Muscle of leg (tissue), 11 donors: ENCODE measurements around the gene MYL5. TPM values are rescaled to one million over a fixed set of nuclear protein-coding genes. Genes with fewer than 3 reads are reported as not detected.

Source experiments
- DNase-seq: peaks from one replicate; pipeline ENCODE4 v3.0.0; 2013
- H3K27ac ChIP-seq: one replicate; pipeline ENCODE4 v1.5.1; 2013; ENCODE audit warnings: mild to moderate bottlenecking, low read length, control low read depth
- H3K27me3 ChIP-seq: one replicate; pipeline ENCODE4 v1.6.1; 2013; ENCODE audit warnings: low read length; ENCODE audit not compliant: control insufficient read depth, insufficient read depth
- H3K36me3 ChIP-seq: one replicate; pipeline ENCODE4 v1.6.1; 2013; ENCODE audit warnings: low read length; ENCODE audit not compliant: control insufficient read depth, insufficient read depth
- H3K4me1 ChIP-seq: one replicate; pipeline ENCODE4 v1.6.1; 2013; ENCODE audit warnings: low read length; ENCODE audit not compliant: control insufficient read depth, insufficient read depth
- H3K4me3 ChIP-seq: one replicate; pipeline ENCODE4 v1.5.1; 2013; ENCODE audit warnings: low read length, control low read depth
- H3K9me3 ChIP-seq: replicated peaks from 2 replicates; pipeline ENCODE4 v1.6.1; 2013; ENCODE audit warnings: low read depth, low read length; ENCODE audit not compliant: control insufficient read depth
- WGBS: methylation state at CpG from one replicate; pipeline ENCODE4 v1.1.5; 2013; ENCODE audit warnings: missing lambda C conversion rate; ENCODE audit not compliant: insufficient coverage; 5-methylcytosine and 5-hydroxymethylcytosine counted together
- polyA plus RNA-seq, 8 donors: library from polyadenylated mRNA; unstranded; fragments of 120-200 nt; gene quantifications; one replicate each; pipeline versions ENCODE4 v1.2.1 to v1.2.3, GENCODE V29; 2013; ENCODE audit warnings: inconsistent platforms in 1 of 8, low replicate concordance in 1 of 8; ENCODE audit not compliant: insufficient read length in 8 of 8, insufficient read depth in 1 of 8
- total RNA-seq: library from RNA; stranded (reverse); fragments of 120-200 nt; gene quantifications from one replicate; pipeline ENCODE4 v1.2.4, GENCODE V29; 2013

The MYL5 gene
- total and polyA plus RNA-seq, 9 donors = 500 to 1,456 (median 733) TPM

- 59% methylated on average over 30 of the region's 58 CpGs for WGBS
- Histone ChIP-seq H3K4me3 (no peak overlapping the region), H3K27ac (no peak overlapping the region), H3K4me1 (peaks cover 6% of the 10 kb centered on the region), H3K36me3 (no peaks in the 10 kb centered on the region), H3K27me3 (peaks cover 8% of the 10 kb centered on the region), H3K9me3 (no peaks in the 10 kb centered on the region)
- peak; percentile 52 for DNase-seq
Measured at GRCh38 chr4:656436-657337, 17.7 kb upstream of the MYL5 start.

GRCh38 chr4:657338-657833 is 17.0 kb upstream of the MYL5 start:
- WGBS = 75% methylated on average over 11 of the region's 23 CpGs
- peak; percentile 0 for DNase-seq
- Histone ChIP-seq H3K36me3 (no peaks in the 10 kb centered on the region), H3K27me3 (peaks cover 2% of the 10 kb centered on the region), H3K4me1 (peaks cover 3% of the 10 kb centered on the region), H3K27ac (no peak overlapping the region), H3K4me3 (no peak overlapping the region), H3K9me3 (no peaks in the 10 kb centered on the region)

GRCh38 chr4:657834-658667 is 16.3 kb upstream of the MYL5 start:
- peak; percentile 2 for DNase-seq
- H3K4me3 ChIP-seq = no peak overlapping the region
- no peaks in the 10 kb centered on the region for H3K9me3 ChIP-seq
- peaks cover under 1% of the 10 kb centered on the region for H3K27me3 ChIP-seq
- no peak overlapping the region for H3K27ac ChIP-seq
- peaks cover 7% of the 10 kb centered on the region for H3K4me1 ChIP-seq
- no peaks in the 10 kb centered on the region for H3K36me3 ChIP-seq
- WGBS = 82% methylated on average over 27 of the region's 27 CpGs

- no peak overlapping the region for H3K4me3 ChIP-seq
- no peaks in the 10 kb centered on the region for H3K9me3 ChIP-seq
- H3K27ac ChIP-seq = no peak overlapping the region
- DNase-seq = peak; percentile 7
- 85% methylated on average over 28 of the region's 32 CpGs for WGBS
- H3K27me3 ChIP-seq = peaks cover 2% of the 10 kb centered on the region
- peaks cover 13% of the 10 kb centered on the region for H3K4me1 ChIP-seq
- H3K36me3 ChIP-seq = no peaks in the 10 kb centered on the region
Measured at GRCh38 chr4:658681-659667, 15.4 kb upstream of the MYL5 start.

GRCh38 chr4:659851-660250 is 14.5 kb upstream of the MYL5 start:
- peak; percentile 1 for DNase-seq
- Histone ChIP-seq H3K27me3 (peaks cover 2% of the 10 kb centered on the region), H3K27ac (no peak overlapping the region), H3K4me1 (peaks cover 17% of the 10 kb centered on the region), H3K36me3 (no peaks in the 10 kb centered on the region), H3K9me3 (no peaks in the 10 kb centered on the region), H3K4me3 (no peak overlapping the region)
- 100% methylated on average over 5 of the region's 8 CpGs for WGBS

GRCh38 chr4:660401-660800 is 13.9 kb upstream of the MYL5 start:
- 92% methylated on average over 9 of the region's 10 CpGs for WGBS
- Histone ChIP-seq H3K4me3 (no peak overlapping the region), H3K4me1 (peaks cover 17% of the 10 kb centered on the region), H3K27me3 (peaks cover 2% of the 10 kb centered on the region), H3K36me3 (no peaks in the 10 kb centered on the region), H3K27ac (no peak overlapping the region), H3K9me3 (no peaks in the 10 kb centered on the region)
- peak; percentile 1 for DNase-seq

GRCh38 chr4:661231-661630 is 13.1 kb upstream of the MYL5 start:
- H3K27ac ChIP-seq = no peak overlapping the region
- no peak for DNase-seq
- no peaks in the 10 kb centered on the region for H3K36me3 ChIP-seq
- WGBS = 86% methylated on average over 3 of the region's 3 CpGs
- H3K4me3 ChIP-seq = no peak overlapping the region
- no peaks in the 10 kb centered on the region for H3K9me3 ChIP-seq
- peaks cover 2% of the 10 kb centered on the region for H3K27me3 ChIP-seq
- peaks cover 26% of the 10 kb centered on the region for H3K4me1 ChIP-seq

- WGBS = 96% methylated on average over 40 of the region's 42 CpGs
- no peaks in the 10 kb centered on the region for H3K36me3 ChIP-seq
- H3K9me3 ChIP-seq = no peaks in the 10 kb centered on the region
- peak; percentile 3 for DNase-seq
- H3K4me1 ChIP-seq = peaks cover 24% of the 10 kb centered on the region
- H3K27ac ChIP-seq = no peak overlapping the region
- H3K4me3 ChIP-seq = no peak overlapping the region
- H3K27me3 ChIP-seq = peaks cover 2% of the 10 kb centered on the region
Measured at GRCh38 chr4:661881-662761, 12.2 kb upstream of the MYL5 start.

- Histone ChIP-seq H3K27ac (peak overlapping the region; percentile 13), H3K27me3 (peaks cover 2% of the 10 kb centered on the region), H3K9me3 (no peaks in the 10 kb centered on the region), H3K36me3 (no peaks in the 10 kb centered on the region), H3K4me3 (peak overlapping the region; percentile 55), H3K4me1 (peaks cover 24% of the 10 kb centered on the region)
- WGBS = 48% methylated on average over 13 of the region's 20 CpGs
- DNase-seq = no peak
Measured at GRCh38 chr4:663046-663437, 11.3 kb upstream of the MYL5 start.
